K562 (cell line): ENCODE results near the gene PARD3. TPM values are rescaled to one million over a fixed set of nuclear protein-coding genes. Genes with fewer than 3 reads are reported as not detected.

ENCODE experiments used
- ATAC-seq: fragments of 200-7000 bp; cut with Tn5 transposase; 3 replicates; pipeline ENCODE4 v1.9.1; 2020; ENCODE audit warnings: moderate library complexity
- BruUV-seq: library from RNA; stranded (reverse); fragments of 400-500 nt; replicated peaks from 2 replicates; lab custom pipeline; 2021; lab: Mats Ljungman, UMichigan
- CTCF ChIA-PET: fragments of 300-600 bp; formaldehyde crosslinking; extraction: SDS; loops from one replicate; lab custom pipeline; 2021; ENCODE audit warnings: low intra/inter-chr PET ratio; lab: Yijun Ruan, JAX
- POLR2A ChIA-PET: fragments of 300-600, 350-650 bp; sonication (Branson Sonifier 250); formaldehyde crosslinking; extraction: SDS; loops from one replicate; lab custom pipeline; 2021; ENCODE audit warnings: antibody characterized with exemption, inconsistent platforms; lab: Yijun Ruan, JAX
- DNase-seq, 4 experiments: peaks; one replicate each; pipeline versions ENCODE4 v3.0.0 to v3.0.0-alpha.2; 2011 to 2018; ENCODE audit warnings: low spot score in 3 of 4, mixed read lengths in 3 of 4; ENCODE audit errors: extremely low read depth in 1 of 4
- FAIRE-seq: peaks from 2 replicates; lab custom pipeline; 2011; peaks lifted over from hg19 to GRCh38; lab: Jason Lieb, UNC
- H2AFZ ChIP-seq: 2 replicates; pipeline ENCODE4 v1.6.0; 2011; ENCODE audit warnings: low read depth, low read length, control low read depth, inconsistent platforms
- H3K27ac ChIP-seq: fragments of 200-600 bp; 3 replicates; pipeline ENCODE4 v1.8.0; 2011; ENCODE audit warnings: low read depth, mild to moderate bottlenecking, control low read depth, inconsistent platforms, low read length, moderate library complexity, mixed read lengths; ENCODE audit errors: extremely low read depth
- H3K27me3 ChIP-seq, 2 experiments: fragments of 300-600 bp in 1 of 2; 2 replicates in 1 of 2; 3 replicates in 1 of 2; pipeline versions ENCODE4 v1.6.0 to v1.8.0; 2011; ENCODE audit warnings: inconsistent platforms in 2 of 2, low read length in 2 of 2, mild to moderate bottlenecking in 1 of 2, mixed read lengths in 1 of 2, moderate library complexity in 1 of 2; ENCODE audit not compliant: control insufficient read depth in 2 of 2, insufficient read depth in 2 of 2
- H3K36me3 ChIP-seq: fragments of 300-600 bp; 3 replicates; pipeline ENCODE4 v1.8.0; 2011; ENCODE audit warnings: mild to moderate bottlenecking, low read length, inconsistent platforms; ENCODE audit not compliant: control insufficient read depth, insufficient read depth
- H3K4me1 ChIP-seq, 2 experiments: fragments of 200-600 bp in 1 of 2; replicated peaks in 1 of 2; 2 replicates in 1 of 2; 3 replicates in 1 of 2; pipeline versions ENCODE4 v1.5.1 to v1.8.0; 2011; ENCODE audit warnings: inconsistent platforms in 2 of 2, low read length in 2 of 2, mild to moderate bottlenecking in 1 of 2, mixed read lengths in 1 of 2, moderate library complexity in 1 of 2; ENCODE audit not compliant: control insufficient read depth in 2 of 2, insufficient read depth in 2 of 2
- H3K4me2 ChIP-seq: 2 replicates; pipeline ENCODE4 v1.6.1; 2011; ENCODE audit warnings: low read length, control low read depth, inconsistent platforms, mixed read lengths; ENCODE audit not compliant: insufficient read depth
- H3K4me3 ChIP-seq: fragments of 200-600 bp; sonication (generic), shearing (Covaris generic); 2 replicates; pipeline ENCODE4 v1.5.1; 2016; ENCODE audit warnings: control low read depth, inconsistent platforms
- H3K79me2 ChIP-seq: fragments of 200-600 bp; 3 replicates; pipeline ENCODE4 v1.8.0; 2011; ENCODE audit warnings: low read length, inconsistent platforms; ENCODE audit not compliant: control insufficient read depth, insufficient read depth
- H3K9ac ChIP-seq, 2 experiments: 2 replicates each; pipeline versions ENCODE4 v1.6.0 to v1.6.1; 2011; ENCODE audit warnings: low read depth in 2 of 2, low read length in 2 of 2, control low read depth in 1 of 2, inconsistent platforms in 1 of 2, mild to moderate bottlenecking in 1 of 2, mixed read lengths in 1 of 2; ENCODE audit not compliant: insufficient read depth in 1 of 2
- H3K9me1 ChIP-seq: one replicate; pipeline ENCODE4 v1.6.0; 2011; ENCODE audit warnings: inconsistent platforms, mild to moderate bottlenecking, low read length, moderate library complexity; ENCODE audit not compliant: control insufficient read depth, insufficient read depth
- H3K9me3 ChIP-seq: replicated peaks from 2 replicates; pipeline ENCODE4 v1.5.1; 2011; ENCODE audit warnings: low read depth, low read length, inconsistent platforms; ENCODE audit not compliant: control insufficient read depth, insufficient read depth
- H4K20me1 ChIP-seq: replicated peaks from 2 replicates; pipeline ENCODE4 v1.6.1; 2011; ENCODE audit warnings: low read length, inconsistent platforms, mixed read lengths; ENCODE audit not compliant: control insufficient read depth, insufficient read depth
- ATF3 ChIP-seq, 2 experiments: fragments of 450-650 bp in 1 of 2; sonication (generic) in 1 of 2; formaldehyde crosslinking in 1 of 2; IDR thresholded peaks in 1 of 2; conservative IDR thresholded peaks in 1 of 2; 2 replicates each; pipeline versions ENCODE4 v1.6.1 to v1.8.1; 2016 to 2023; ENCODE audit warnings: mild to moderate bottlenecking in 2 of 2, moderate library complexity in 2 of 2, inconsistent platforms in 1 of 2, missing genetic modification reagents in 1 of 2
- EHMT2 ChIP-seq: fragments of 450-650 bp; IDR thresholded peaks from 2 replicates; pipeline ENCODE4 v1.6.1; 2018; ENCODE audit warnings: antibody characterized with exemption
- ELF2 ChIP-seq: fragments of 250-450 bp; sonication (Bioruptor Pico); IDR thresholded peaks from 2 replicates; pipeline ENCODE4 v1.5.0; 2021; ENCODE audit warnings: mild to moderate bottlenecking
- JUN ChIP-seq, 2 experiments: sonication (generic) in 1 of 2; formaldehyde crosslinking in 1 of 2; IDR thresholded peaks; 2 replicates each; pipeline versions ENCODE4 v1.6.1 to v1.8.0; 2012 to 2022; ENCODE audit warnings: borderline replicate concordance in 2 of 2, mild to moderate bottlenecking in 2 of 2, improper control_type of control experiment in 1 of 2, low read depth in 1 of 2, low read length in 1 of 2, missing genetic modification reagents in 1 of 2
- JUNB ChIP-seq: fragments of 450-650 bp; formaldehyde crosslinking; conservative IDR thresholded peaks from 2 replicates; pipeline ENCODE4 v1.4.0; 2020; ENCODE audit warnings: mild to moderate bottlenecking
- MEIS2 ChIP-seq: fragments of 450-650 bp; IDR thresholded peaks from 2 replicates; pipeline ENCODE4 v1.6.1; 2014; ENCODE audit warnings: mild to moderate bottlenecking; ENCODE audit not compliant: partially characterized antibody
- PKNOX1 ChIP-seq: fragments of 450-650 bp; IDR thresholded peaks from 2 replicates; pipeline ENCODE4 v1.6.1; 2016
- SPI1 ChIP-seq: IDR thresholded peaks from 2 replicates; pipeline ENCODE4 v1.6.1; 2011; ENCODE audit warnings: low read depth, low read length, control low read depth, borderline replicate concordance
- TEAD4 ChIP-seq, 2 experiments: sonication (generic) in 1 of 2; formaldehyde crosslinking in 1 of 2; IDR thresholded peaks; 2 replicates each; pipeline versions ENCODE4 v1.6.1 to v1.8.0; 2012 to 2022; ENCODE audit warnings: borderline replicate concordance in 1 of 2, inconsistent platforms in 1 of 2, low read length in 1 of 2, mild to moderate bottlenecking in 1 of 2, missing genetic modification reagents in 1 of 2
- TRIM24 ChIP-seq, 2 experiments: fragments of 450-650 bp; IDR thresholded peaks; 2 replicates each; pipeline ENCODE4 v1.6.1; 2016
- ZNF431 ChIP-seq: sonication (generic); formaldehyde crosslinking; IDR thresholded peaks from 2 replicates; pipeline ENCODE4 v1.8.0; 2022; ENCODE audit warnings: mild to moderate bottlenecking, missing genetic modification reagents
- WGBS: fragments of 100-300 bp; shearing (Covaris generic); methylation state at CpG from one replicate; pipeline ENCODE4 v1.1.6; 2016; ENCODE audit warnings: low coverage, mixed read lengths; ENCODE audit not compliant: insufficient coverage; ENCODE audit errors: missing lambda C conversion rate; 5-methylcytosine and 5-hydroxymethylcytosine counted together
- in situ Hi-C: fragments of 300-500 bp; cut with MboI; formaldehyde crosslinking; loops from 4 replicates; pipeline ENCODE4 v1.15.0; 2018; ENCODE audit warnings: inconsistent platforms, mixed read lengths
- intact Hi-C: fragments of 100-400 bp; cut with micrococcal nuclease; formaldehyde crosslinking; loops from 2 replicates; pipeline ENCODE4 v1.14.2; 2022
- polyA plus RNA-seq, 8 experiments: library from polyadenylated mRNA; depleted of rRNA in 4 of 8; stranded (reverse) in 5 of 8; unstranded in 3 of 8; fragments of >200 nt; fragmentation: Nextera tagmentation in 2 of 8; fragmentation: Illumina TruSeq in 1 of 8; extraction: Ambion mirVana in 2 of 8; extraction: Trizol in 1 of 8; gene quantifications; 2 replicates each; pipeline versions ENCODE4 v1.2.1 to v1.2.3, GENCODE V29; 2011 to 2014; ENCODE audit warnings: inconsistent platforms in 1 of 8, missing spikeins in 1 of 8
- total RNA-seq, 7 experiments: library from RNA; depleted of rRNA in 6 of 7; stranded (reverse); fragments of >200 nt in 6 of 7; fragmentation: Illumina TruSeq in 2 of 7; extraction: Trizol in 2 of 7; gene quantifications; 2 replicates each; pipeline versions ENCODE4 v1.2.1 to v1.2.3, GENCODE V29; 2011 to 2021; ENCODE audit warnings: low replicate concordance in 1 of 7

PARD3 gene
- total and polyA plus RNA-seq, 9 of the 15 experiments (the other 6 are each of a cell fraction or from before 2014, with no cell fraction given) = 2.7 to 11.7 (median 7.7) TPM

GRCh38 chr10:34759161-34759836 lies 55.8 kb downstream of the PARD3 start:
- no peak for DNase-seq
- no peaks in the 10 kb centered on the region for H3K9me3 ChIP-seq
- WGBS = 49% methylated on average over 9 of the region's 9 CpGs
- H3K4me2 ChIP-seq = no peak overlapping the region
- intact Hi-C loops (no loop called here), in situ Hi-C loops (no loop called here)
- no peaks in the 10 kb centered on the region for H4K20me1 ChIP-seq
- peaks cover 0 to 2% of the 10 kb centered on the region in 2 experiments; a peak in 3 of 5 replicates for H3K4me1 ChIP-seq
- no peak overlapping the region for H2AFZ ChIP-seq
- TF ChIP-seq ZNF431 (CRISPR knock-in tag) (no peak), ELF2 (CRISPR knock-in tag) (no peak), SPI1 (peak; percentile 57; the same call in 1 of the 2 replicates)
- H3K9me1 ChIP-seq = no peaks in the 10 kb centered on the region
- FAIRE-seq = no peak
- H3K79me2 ChIP-seq = no peaks in the 10 kb centered on the region
- no peaks in the 10 kb centered on the region for H3K27me3 ChIP-seq
- ChIA-PET CTCF (no interaction called here), POLR2A (interaction anchor here (0.8 kb wide), 1 partner anchor 13 kb away, joined by 5 read pairs; no protein-coding TSS in a partner anchor)
- no TSS peak for BruUV-seq
- H3K36me3 ChIP-seq = no peaks in the 10 kb centered on the region
- no peak overlapping the region for H3K9ac ChIP-seq
- no peak overlapping the region for H3K4me3 ChIP-seq
- no peak for ATAC-seq
- H3K27ac ChIP-seq = no peak overlapping the region; the same call in 2 of the 3 replicates

- H3K9ac ChIP-seq = no peak overlapping the region
- in situ Hi-C loops (no loop called here), intact Hi-C loops (no loop called here)
- no TSS peak for BruUV-seq
- H3K27me3 ChIP-seq = no peaks in the 10 kb centered on the region
- no peaks in the 10 kb centered on the region for H3K9me1 ChIP-seq
- peak; percentile 95 for FAIRE-seq
- WGBS = 23% methylated on average over 3 of the region's 3 CpGs
- H3K27ac ChIP-seq = peak overlapping the region; percentile 36; the same call in 2 of the 3 replicates
- no peak overlapping the region for H3K4me3 ChIP-seq
- CTCF ChIA-PET = no interaction called here
- H3K4me2 ChIP-seq = peak overlapping the region; percentile 30; the same call in 1 of the 2 replicates
- peaks cover 0 to 2% of the 10 kb centered on the region in 2 experiments; a peak in 3 of 5 replicates for H3K4me1 ChIP-seq
- ATAC-seq = peak; percentile 89
- peak; percentile 39 to 69 (median 50) for DNase-seq
- no peaks in the 10 kb centered on the region for H4K20me1 ChIP-seq
- POLR2A ChIA-PET = interaction anchor here (0.6 to 0.8 kb wide), 2 partner anchors 14 to 225 kb away, joined by 3 to 5 read pairs; no protein-coding TSS in a partner anchor
- H3K79me2 ChIP-seq = no peaks in the 10 kb centered on the region
- H3K9me3 ChIP-seq = no peaks in the 10 kb centered on the region
- 0 out of 2 replicates have a peak overlapping the region, but pooled peaks have one; percentile 13 for H2AFZ ChIP-seq
- H3K36me3 ChIP-seq = no peaks in the 10 kb centered on the region
- peak; percentile 18; the same call in 1 of the 2 replicates for TF ChIP-seq TEAD4 (IDR thresholded peaks at IDR 0.05; ENCODE audit: low read length)
- TF ChIP-seq TEAD4 (CRISPR knock-in tag; IDR thresholded peaks at IDR 0.05; ENCODE audit: borderline replicate concordance) = no peak
- TF ChIP-seq EHMT2 = peak; percentile 91
- peak in 1 of 2 experiments; percentile 16; a peak in 1 of 4 replicates for TF ChIP-seq TRIM24 (IDR thresholded peaks at IDR 0.05)
- peak; percentile 95 for TF ChIP-seq JUN (IDR thresholded peaks at IDR 0.05; ENCODE audit: borderline replicate concordance, low read depth, low read length)
- no peak for TF ChIP-seq JUN (CRISPR knock-in tag; IDR thresholded peaks at IDR 0.05; ENCODE audit: borderline replicate concordance)
- peak; percentile 83 for TF ChIP-seq JUNB
- peak; percentile 95 for TF ChIP-seq ATF3 (IDR thresholded peaks at IDR 0.05)
- TF ChIP-seq ATF3 (CRISPR knock-in tag; conservative IDR thresholded peaks at IDR 0.05) = no peak
- peak; percentile 28; the same call in 1 of the 2 replicates for TF ChIP-seq PKNOX1
- TF ChIP-seq MEIS2 = peak; percentile 32
Measured at GRCh38 chr10:34758447-34758996, 56.6 kb downstream of the PARD3 start.
